ENCODE data around the gene NDUFS8. TPM values are rescaled to one million over a fixed set of nuclear protein-coding genes. Genes with fewer than 3 reads are reported as not detected.

The NDUFS8 gene
- total and polyA plus RNA-seq, 2 of the 13 experiments (the other 11 are each of a cell fraction or from before 2014, with no cell fraction given): 96.7 to 158 TPM

- TF ChIP-seq TFAP4 (IDR thresholded peaks at IDR 0.05; ENCODE audit: borderline replicate concordance, low read depth) (peak; percentile 99), ZNF3 (CRISPR knock-in tag; IDR thresholded peaks at IDR 0.05) (no peak), ZNF496 (CRISPR knock-in tag; IDR thresholded peaks at IDR 0.05; ENCODE audit: insufficient replicate concordance) (no peak), ZNF20 (CRISPR knock-in tag; IDR thresholded peaks at IDR 0.05) (0 out of 2 replicates have a peak, but pooled peaks have one; percentile 65), NONO (IDR thresholded peaks at IDR 0.05) (no peak), NONO (CRISPR knock-in tag; conservative IDR thresholded peaks at IDR 0.05) (peak; percentile 98), KLF12 (CRISPR knock-in tag; IDR thresholded peaks at IDR 0.05; ENCODE audit: borderline replicate concordance) (peak; percentile 77), MED13 (CRISPR knock-in tag; IDR thresholded peaks at IDR 0.05) (peak; percentile 64; the same call in 1 of the 2 replicates), NCOA2 (CRISPR knock-in tag; IDR thresholded peaks at IDR 0.05) (peak; percentile 88), NAIF1 (CRISPR knock-in tag; IDR thresholded peaks at IDR 0.05; ENCODE audit: borderline replicate concordance) (no peak), TFDP2 (CRISPR knock-in tag; IDR thresholded peaks at IDR 0.05) (no peak; the same call in 1 of the 2 replicates), CEBPG (CRISPR knock-in tag; IDR thresholded peaks at IDR 0.05) (peak; percentile 35; the same call in 1 of the 2 replicates), STAT6 (CRISPR knock-in tag; IDR thresholded peaks at IDR 0.05; ENCODE audit: borderline replicate concordance) (peak; percentile 86; the same call in 1 of the 2 replicates), ZBTB21 (CRISPR knock-in tag; IDR thresholded peaks at IDR 0.05) (peak; percentile 56; the same call in 1 of the 2 replicates), ZNF563 (CRISPR knock-in tag; IDR thresholded peaks at IDR 0.05) (peak; percentile 93), MNT (IDR thresholded peaks at IDR 0.05) (peak; percentile 47), ZKSCAN5 (CRISPR knock-in tag; IDR thresholded peaks at IDR 0.05) (peak; percentile 15; the same call in 1 of the 2 replicates), SNAPC5 (CRISPR knock-in tag; IDR thresholded peaks at IDR 0.05; ENCODE audit: borderline replicate concordance) (no peak), GMEB2 (CRISPR knock-in tag; IDR thresholded peaks at IDR 0.05; ENCODE audit: low read depth) (no peak), ZNF614 (CRISPR knock-in tag; IDR thresholded peaks at IDR 0.05; ENCODE audit: borderline replicate concordance) (peak; percentile 88; the same call in 1 of the 2 replicates), ZBTB2 (CRISPR knock-in tag; IDR thresholded peaks at IDR 0.05; ENCODE audit: low read depth) (peak; percentile 76; the same call in 1 of the 2 replicates)
These were observed 7.8 kb downstream of the NDUFS8 start (continued) for GRCh38 chr11:68038226-68038717.
